CD4-positive, alpha-beta T cell treated with Interleukin-17A for 1 hour (primary cell): ENCODE data around the gene SMG7.

Experiments used
- DNase-seq: peaks from one replicate; pipeline ENCODE4 v3.0.0-alpha.2; 2020

Gene SMG7

DNA sequence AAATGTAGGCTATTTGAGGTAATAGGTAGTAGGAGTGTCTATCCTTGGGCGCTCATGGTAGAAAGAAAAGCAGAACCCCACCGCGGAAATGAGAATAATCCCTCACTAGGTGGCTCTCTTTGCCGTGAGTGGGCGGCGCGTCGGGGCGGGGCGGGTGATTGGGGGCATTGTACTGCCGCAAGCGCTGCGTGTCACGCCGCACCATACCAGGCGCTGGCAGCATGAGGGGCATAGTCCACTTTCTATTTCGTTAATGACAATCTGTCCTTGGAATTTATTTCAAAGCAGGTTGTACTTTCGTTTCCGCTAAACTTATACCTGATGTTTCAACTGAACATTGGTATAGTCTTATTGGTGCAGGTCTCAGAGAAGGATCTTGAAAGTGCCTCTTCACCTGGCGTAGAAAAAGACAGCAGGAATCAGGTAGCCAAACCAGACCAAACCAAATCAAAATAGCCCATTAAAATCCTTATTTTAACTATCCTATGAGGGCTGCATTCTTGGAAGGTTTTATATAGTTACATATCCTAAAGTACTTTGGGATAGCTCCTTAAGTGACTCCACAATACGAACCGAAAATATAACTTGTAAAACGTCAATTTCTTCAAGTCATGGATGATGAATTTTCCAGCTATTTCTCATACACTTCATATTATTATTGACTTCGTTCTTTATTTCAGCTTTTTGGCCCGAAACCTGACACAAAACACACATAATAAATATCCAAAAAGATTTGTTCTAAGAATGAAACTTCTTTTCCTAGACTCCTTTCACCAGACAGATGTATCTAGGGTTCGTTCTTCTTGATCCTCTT, 1.9 kb upstream of the SMG7 start:
- peak; percentile 92 for DNase-seq

DNA sequence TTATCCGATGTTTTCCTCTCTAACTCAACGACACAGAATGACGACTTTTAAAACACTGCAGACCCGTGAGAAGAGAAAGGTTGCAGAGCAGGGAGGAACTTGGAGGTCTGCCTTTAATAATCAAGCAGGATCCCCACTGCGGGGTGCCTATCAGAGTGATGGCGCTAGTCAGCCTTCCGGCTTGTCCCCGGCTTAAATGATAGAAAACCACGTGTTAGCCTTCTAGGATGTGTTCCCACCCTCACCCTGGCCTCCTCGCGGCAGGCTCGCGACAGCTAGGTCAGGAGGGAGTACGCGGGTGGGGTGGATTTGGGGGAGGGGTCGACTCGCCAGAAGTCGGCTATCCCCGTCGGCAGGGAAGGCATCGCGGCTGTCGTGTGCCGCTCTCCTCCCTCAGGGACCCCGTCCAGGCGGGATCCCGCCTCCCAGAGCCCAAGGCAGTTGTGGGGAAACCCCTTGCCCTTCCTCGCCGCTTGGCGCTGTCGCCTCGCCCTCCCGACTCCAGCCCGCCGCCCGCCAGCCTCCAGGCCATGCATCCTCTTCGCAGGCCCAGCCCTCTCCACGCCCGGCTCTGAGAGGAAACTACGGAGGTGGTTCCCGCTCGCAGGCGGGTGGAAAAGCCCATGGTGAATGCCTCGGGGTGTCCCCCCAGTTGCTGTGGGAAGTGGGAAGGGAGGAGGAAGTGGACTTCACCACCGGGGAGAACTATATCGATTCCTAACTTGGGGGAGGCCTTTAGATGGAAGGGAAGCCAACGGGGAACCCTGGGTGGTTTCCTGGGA, 1.1 kb upstream of the SMG7 start:
- DNase-seq, result peak; percentile 78

DNA sequence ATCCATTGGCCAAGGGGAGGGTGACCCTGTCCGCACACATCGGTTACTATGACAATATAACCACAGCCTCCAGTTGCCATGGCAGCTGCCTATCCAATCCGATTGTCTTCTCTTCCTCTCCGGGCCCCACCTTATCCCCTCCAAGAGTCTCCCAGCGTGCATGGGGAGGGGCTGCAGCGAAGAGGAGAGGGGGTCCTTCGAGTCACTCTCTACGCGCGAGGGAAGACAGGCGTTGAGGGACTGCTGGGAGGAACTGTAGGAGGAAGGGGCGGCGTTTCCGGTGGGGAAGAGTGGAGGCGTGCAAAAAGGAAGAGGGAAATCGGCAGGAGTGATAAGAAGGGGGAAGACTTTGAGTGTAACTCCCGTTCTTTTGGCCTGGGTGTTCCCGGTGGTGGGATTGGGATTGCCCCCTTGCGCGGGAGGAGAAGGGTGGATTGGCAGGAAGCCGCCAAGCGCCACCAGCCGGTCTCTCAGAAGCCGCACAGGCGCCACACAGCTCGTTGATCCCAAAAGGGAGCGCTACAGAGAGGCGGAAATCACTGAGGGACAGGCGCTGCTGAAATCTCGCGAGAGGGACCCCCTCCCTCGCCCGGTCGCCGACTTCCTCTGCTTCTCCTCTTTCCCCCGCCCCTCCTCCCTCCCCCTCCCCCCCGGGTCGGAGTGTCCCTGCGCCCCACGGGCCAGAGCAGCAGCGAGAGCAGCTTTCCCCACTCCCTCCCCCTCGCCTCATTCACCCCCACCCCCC, 384 bp upstream of the SMG7 start:
- peak; percentile 97 for DNase-seq

DNA sequence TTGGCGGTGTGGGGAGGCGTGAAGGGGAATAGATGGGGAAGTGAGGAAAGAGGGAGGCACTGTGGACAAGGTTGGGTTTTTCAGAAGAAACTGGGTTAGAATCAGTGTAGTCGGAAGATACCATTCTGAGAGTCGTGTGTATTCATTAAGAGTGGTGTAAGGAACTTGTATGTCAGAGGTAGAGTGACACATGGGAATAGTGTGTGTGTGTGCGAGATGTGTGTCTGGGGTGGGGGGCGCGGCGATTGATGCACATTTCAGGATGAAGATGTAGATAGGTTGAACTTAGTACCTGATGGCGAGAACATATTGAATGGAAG, 878 bp downstream of the SMG7 start:
- DNase-seq, result no peak

DNA sequence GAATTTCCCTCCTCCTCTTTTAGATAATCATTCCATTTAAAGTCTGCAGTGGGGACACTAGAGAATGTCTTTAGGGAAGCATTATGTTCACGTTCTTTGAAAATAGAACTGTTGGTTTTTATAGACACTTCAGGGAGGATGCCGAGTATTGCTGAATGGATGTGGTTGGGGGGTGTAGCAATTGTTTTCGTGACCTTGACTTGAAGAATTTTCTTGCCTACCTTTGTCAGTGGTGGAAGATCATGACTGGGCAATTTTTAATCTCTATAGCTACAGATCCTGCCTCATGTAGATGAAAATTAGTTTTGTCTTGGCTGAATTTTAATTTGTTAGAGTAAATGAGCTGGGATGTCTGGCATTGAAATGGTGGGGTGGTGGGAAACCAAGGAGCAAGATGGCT, 3.8 kb downstream of the SMG7 start:
- DNase-seq, result no peak

DNA sequence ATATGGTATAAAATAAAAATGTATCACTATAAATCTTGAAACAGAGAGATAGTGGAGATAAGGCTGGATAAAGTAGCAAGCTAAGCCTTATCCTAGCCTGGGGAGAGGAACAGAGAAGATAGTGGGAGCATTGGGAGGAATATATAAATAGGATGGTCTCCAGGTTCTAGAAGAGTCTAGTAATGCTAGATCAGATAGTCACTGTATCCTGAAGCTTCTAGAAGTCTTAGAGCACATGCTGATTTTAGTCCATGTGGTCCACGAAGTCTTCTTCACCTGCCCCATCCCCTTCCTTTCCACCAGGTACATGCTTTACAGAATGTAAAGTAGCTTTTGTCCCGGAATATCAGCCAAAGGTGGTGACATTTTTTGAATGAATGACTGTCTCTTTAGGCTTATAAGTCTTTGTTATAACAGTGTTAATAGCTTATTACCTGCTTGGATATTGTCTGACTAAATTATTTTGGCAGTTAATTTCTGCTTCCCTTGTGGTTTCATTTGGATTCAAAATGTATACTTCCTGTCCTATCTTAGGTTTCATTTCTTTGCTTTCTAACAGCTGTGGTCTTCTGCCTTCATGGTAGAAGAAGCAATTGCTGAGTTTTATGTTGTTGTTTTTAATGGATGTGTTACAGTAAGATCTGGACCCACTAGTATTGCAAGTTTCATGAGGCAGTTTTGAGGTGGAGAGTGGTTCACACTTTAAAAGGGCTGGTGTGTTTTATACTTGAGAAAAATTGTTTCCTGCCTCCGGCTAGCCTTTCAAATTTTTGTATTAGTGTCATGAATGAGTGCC, 5.9 kb downstream of the SMG7 start:
- DNase-seq, result peak; percentile 16

DNA sequence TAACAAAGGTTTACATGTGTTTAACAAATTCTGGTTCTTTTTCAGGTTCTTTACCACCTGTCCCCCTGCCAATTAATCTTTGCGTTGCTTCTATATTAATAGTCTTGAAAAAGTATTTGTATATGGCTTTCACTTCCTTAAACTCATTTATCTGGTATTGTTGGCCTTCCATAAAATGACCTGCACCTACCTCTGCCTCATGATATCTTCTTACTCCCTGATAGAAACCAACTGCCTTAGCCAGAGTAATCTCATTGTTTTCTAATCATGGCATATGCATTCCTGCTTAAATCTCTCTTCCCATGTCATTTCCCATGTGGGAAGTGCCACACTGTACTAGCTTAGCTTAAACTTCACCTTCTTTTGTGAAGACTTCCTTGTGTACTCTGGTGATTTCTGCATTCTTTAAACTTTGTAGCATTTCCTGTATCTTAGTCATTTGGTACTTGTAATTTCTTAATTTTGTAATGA, 8.7 kb downstream of the SMG7 start:
- DNase-seq, result no peak

DNA sequence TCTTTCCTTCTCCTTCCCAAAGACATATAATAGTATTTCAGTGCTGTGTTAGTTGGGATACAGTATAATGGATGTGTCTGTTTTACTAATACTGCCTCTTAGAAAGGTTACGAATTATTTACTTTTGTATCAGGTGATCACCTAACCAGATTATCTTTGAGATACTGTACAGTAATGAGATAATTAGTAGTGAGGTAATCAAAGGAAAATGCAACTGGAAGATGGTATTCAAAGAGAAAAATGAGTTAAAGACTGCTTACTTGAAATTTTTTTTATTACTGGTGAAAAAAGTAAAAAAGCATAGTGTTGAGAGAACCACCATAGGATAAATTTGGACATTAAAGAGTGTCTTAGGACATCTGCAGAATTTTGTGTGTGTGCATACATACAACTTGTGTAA, 10.9 kb downstream of the SMG7 start:
- DNase-seq, result no peak

DNA sequence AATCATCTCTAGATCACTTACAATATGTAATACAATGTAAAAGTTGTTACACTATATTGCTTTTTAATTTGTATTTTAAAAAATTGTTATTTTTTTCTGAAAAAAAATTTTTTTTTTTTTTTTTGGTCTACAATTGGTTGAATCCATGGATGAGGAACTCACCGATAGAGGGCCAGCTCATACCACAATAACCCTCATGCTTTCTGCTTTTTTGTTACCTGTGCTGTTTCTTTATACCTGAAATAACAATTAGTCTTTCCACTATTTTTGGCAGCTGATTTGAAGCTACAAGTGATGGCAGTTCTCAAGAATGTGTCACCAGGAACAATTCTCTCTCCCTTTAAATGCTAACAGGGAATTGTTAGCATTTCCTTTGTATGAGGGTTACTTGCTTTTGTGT, 12.0 kb downstream of the SMG7 start:
- no peak for DNase-seq

DNA sequence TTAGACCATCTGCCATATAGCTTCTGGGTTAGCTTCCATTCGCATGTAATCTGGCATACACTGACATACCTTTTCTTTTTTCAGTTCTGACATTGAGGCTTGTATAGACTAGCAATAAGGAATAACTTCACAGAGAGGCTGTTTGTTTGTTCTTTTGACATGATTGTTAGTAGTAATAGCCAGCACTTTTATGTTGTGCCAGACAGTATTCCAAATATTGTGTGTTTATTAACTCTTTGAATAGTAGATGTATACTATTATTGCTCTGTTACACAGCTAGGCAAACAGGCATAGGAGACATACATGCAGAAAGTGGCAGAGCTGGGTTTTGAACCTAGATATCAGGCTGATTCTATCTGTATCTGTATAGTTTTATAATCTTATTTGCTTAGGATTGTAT, 12.6 kb downstream of the SMG7 start:
- no peak for DNase-seq

DNA sequence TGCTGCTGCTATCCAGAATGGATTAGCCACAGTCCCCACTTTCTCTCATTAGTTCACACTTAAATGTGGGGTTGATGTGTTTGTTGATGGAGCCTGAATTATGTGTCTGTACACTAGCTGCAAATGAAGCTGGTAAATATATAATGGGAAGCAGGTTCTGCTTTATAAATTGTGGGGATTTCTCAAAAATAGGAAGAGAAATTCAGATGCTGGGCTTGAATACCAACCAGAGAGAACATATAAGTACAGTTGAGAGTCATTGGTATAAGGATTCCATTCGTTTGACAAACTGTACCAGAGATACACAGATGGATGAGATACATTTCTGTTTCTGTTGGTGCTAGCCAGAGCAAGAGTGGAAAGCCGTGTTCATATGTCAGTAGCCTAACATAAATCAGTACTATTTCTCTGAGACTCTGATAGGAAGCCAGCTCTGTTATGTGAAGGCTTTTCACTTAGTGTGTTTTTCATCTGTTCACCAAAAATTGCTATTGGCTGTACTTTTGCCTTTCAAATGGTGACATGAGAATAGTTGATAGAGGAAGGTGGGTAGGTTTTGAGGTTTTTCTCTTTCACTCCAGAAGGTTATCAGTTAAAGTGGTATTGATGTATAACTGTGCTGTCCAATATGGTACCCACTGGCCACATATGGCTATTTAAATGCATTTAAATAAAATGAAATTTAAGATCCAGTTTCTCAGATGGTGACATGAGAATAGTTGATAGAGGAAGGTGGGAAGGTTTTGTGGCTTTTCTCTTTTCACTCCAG, 15.6 kb downstream of the SMG7 start:
- no peak for DNase-seq

DNA sequence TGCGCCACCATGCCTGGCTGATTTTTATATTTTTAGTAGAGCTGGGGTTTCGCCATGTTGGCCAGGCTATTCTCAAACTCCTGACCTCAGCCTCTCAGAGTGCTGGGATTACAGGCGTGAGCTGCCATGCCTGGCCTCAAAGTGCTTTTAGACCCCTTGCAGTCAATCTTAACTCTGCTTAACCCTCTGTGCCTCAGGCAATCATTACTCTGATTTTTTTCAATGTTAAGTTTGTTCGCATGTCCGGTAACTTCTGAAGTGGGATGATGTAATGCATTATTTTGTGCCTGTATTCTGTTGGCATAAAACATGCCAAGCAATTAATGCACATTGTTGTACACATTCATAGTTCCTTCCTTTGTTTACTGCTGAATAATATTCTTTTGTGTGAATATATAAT, 18.6 kb downstream of the SMG7 start:
- DNase-seq, result no peak

DNA sequence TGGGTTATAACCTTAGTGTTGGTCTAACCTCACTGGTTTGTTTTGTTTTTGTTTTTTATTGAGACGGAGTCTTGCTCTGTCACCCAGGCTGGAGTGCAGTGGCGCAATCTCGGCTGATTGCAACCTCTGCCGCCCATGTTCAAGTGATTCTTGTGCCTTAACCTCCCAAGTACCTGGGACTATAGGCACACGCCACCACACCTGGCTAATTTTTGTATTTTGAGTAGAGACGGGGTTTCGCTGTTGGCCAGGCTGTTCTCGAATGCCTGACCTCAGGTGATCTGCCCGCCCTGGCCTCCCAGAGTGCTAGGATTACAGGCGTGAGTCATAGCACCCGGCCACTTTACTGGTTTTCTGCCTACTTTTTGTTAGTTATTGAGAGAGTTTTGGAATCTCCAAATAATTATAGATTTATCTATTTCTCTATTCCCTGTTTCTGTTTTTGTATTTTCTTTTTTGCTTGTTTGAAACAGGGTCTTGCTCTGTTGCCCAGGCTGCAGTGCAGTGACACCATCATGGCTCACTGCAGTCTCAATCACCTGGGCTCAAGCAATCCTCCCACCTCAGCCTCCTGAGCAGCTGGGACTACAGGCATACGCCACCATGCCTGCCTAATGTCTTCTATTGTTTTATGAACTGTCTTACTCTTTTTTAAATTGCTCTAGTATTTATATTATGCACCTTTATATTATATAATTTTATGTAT, 21.4 kb downstream of the SMG7 start:
- DNase-seq, result no peak

DNA sequence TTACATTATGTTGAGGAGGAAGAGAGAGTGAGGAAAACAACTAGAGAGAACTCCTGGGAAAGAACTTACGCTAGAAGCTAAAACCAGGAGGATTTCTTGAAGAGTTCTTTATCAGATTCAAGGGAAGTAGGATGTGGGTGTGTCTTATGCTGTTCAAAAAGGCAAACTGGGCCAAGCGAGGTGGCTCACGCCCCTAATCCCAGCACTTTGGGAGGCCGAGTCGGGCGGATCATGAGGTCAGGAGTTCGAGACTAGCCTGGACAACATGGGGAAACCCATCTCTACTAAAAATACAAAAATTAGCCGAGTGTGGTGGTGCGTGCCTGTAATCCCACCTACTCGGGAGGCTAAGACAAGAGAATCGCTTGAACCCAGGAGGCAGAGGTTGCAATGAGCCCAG, 23.1 kb downstream of the SMG7 start:
- DNase-seq, result no peak

DNA sequence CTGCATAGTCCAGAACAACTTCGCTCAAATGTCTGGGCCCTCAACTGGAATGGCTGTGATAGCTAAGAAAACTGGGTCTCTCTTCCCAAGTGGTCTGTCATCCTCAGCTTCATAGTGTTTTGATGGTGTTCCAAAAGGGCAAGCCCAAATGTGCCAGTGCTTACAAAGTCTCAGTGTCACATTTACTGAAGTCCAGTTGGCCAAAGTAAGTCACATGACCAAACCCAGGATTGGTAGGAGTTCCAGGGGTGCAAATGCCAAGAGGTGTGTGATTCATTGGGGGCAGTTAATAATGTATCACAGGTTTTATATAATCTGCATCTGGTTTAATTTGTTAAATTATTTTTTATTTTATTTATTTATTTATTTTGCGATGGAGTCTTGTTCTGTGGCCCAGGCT, 24.9 kb downstream of the SMG7 start:
- DNase-seq, result no peak

DNA sequence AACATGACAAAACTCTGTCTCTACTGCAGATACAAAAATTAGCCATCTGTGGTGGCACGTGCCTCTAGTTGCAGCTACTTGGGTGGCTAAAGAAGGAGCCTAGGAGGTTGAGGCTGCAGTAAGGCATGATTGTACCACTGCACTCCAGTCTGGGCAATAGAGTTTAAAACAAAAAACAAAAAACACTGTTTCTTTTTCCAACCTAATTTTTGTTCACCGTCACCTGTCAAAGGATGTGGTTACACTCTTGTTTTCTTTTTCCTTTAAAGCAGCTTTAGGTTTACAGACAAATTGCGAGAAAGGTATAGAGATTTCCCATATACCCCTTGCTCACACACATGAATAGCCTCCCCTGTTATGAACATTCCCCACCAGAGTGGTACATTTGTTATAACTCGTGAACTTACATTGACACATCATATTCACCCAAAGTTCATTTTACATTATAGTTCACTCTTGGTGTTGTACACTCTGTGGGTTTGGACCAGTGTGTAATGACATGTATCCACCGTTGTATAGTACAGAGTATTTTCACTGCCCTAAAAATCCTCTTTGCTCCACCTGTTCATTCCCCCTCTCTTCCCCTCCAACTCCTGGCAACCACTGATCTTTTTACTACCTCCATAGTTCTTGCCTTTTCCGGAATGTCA, 26.2 kb downstream of the SMG7 start:
- peak; percentile 6 for DNase-seq

DNA sequence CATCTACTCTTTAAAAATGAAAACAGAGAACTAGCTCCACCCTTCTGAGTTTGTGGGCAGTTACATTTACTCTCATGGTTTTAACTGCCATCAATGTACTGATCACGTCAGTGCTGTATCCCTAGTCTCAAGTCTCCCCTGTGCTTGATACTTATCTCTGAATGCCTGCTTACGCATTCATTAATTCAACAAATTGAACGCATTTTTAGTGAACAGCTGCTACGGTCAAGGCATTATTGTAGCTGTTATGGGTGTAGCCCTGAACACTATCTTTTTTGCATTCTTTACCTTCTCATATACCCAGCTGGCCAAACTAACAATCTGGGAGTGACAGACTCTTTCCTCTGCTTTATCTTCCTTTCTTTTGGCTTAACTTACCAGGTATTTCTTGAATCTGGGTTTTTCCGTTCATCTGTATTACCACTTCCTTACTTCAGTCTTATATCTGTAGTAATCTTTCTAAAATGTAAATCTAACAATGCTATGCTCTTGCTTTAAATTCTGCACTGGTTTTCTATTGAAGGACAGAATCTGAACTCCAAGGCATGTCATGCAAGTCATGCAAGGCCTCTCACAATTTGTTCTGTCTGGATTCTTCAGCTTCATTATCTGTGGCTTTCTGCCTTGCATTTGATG, 33.3 kb downstream of the SMG7 start:
- no peak for DNase-seq

DNA sequence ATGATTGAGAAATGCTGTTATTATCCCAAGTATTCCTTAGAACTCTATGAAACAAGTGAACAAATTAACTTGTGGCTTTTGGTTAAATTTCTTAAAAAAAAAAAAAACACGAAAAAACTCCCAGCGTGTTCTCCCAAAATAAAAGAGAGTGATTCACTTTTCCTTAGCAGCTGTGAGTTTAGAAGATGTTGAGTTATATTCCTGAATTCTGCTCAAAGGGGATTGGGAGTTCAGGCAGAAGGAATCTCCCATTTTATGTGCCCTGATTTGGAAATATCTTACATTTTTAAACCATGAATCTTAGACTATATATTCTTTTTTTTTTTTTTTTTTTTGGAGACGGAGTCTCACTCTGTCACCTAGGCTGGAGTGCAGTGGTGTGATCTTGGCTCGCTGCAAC, 34.3 kb downstream of the SMG7 start:
- DNase-seq, result no peak

DNA sequence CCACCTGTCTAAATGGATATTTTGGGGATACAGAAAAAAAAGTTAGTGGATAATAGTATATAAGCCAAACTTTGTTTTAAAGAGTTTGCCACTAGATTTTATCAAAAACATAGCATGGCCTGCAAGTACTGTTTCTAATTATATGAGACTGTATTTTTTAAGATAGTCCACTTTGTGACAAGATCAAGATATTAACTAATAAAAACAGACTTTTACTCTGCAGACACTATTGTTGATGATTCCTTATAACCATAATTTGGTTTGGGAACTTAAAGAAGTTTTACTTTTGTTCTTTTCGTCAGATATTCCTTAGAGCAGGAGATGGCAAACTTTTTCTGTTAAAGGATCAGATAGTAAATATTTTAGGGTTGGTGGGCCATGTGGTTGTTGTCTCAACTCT, 36.4 kb downstream of the SMG7 start:
- no peak for DNase-seq

DNA sequence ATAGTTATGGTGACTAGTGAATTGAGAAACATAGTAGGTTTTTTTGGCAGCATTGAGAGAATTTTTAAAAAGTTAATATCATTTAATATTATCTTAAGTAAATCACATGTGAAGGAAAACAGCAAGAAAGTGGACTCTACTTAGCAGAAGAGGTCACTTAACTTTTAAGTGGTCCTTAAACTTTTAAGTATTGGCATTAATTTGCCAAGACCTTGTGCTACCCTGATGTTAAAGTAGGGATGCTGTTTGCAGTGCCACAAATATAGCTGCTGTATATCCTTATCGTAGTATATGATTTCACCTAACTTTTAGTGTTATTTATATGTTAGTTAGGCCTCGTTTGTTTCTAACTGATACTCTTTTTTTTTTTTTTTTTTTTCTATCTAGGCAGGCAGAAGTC, 40.2 kb downstream of the SMG7 start:
- no peak for DNase-seq
